Loucy (cell line): ENCODE data around the gene ERICH2.

ENCODE experiments used
- H2AFZ ChIP-seq: fragments of 200-600 bp; sonication (generic); 2 replicates; pipeline ENCODE4 v1.6.0; 2016; ENCODE audit warnings: antibody characterized with exemption, mild to moderate bottlenecking, low read length, moderate library complexity
- H3F3A ChIP-seq: fragments of 200-600 bp; 2 replicates; pipeline ENCODE4 v1.6.0; 2016; ENCODE audit warnings: antibody characterized with exemption, low read depth, mild to moderate bottlenecking
- H3K27me3 ChIP-seq: fragments of 200-600 bp; sonication (generic); 2 replicates; pipeline ENCODE4 v1.6.1; 2014; ENCODE audit warnings: low read length, mild to moderate bottlenecking; ENCODE audit not compliant: insufficient read depth, poor library complexity, severe bottlenecking
- H3K36me3 ChIP-seq: fragments of 200-600 bp; sonication (generic); 2 replicates; pipeline ENCODE4 v1.6.1; 2016; ENCODE audit warnings: low read length; ENCODE audit not compliant: insufficient read depth
- H3K4me1 ChIP-seq: fragments of 200-600 bp; sonication (generic); 2 replicates; pipeline ENCODE4 v1.5.1; 2014; ENCODE audit warnings: low read length, mild to moderate bottlenecking; ENCODE audit not compliant: insufficient read depth, poor library complexity, severe bottlenecking
- H3K4me2 ChIP-seq: fragments of 200-600 bp; sonication (generic); 2 replicates; pipeline ENCODE4 v1.6.0; 2014; ENCODE audit warnings: antibody characterized with exemption, low read length, low read depth, mild to moderate bottlenecking; ENCODE audit not compliant: poor library complexity, severe bottlenecking
- H3K4me3 ChIP-seq: fragments of 200-600 bp; sonication (generic); 2 replicates; pipeline ENCODE4 v1.5.1; 2014; ENCODE audit warnings: low read length, mild to moderate bottlenecking, mixed read lengths; ENCODE audit not compliant: poor library complexity, severe bottlenecking
- H3K79me2 ChIP-seq: fragments of 200-600 bp; sonication (generic); 2 replicates; pipeline ENCODE4 v1.6.1; 2014; ENCODE audit warnings: low read length; ENCODE audit not compliant: insufficient read depth
- H3K9ac ChIP-seq: fragments of 200-600 bp; sonication (generic); 2 replicates; pipeline ENCODE4 v1.6.0; 2014; ENCODE audit warnings: mild to moderate bottlenecking, low read depth, low read length, moderate library complexity; ENCODE audit not compliant: poor library complexity, severe bottlenecking
- H3K9me2 ChIP-seq: fragments of 200-600 bp; sonication (generic); replicated peaks from 2 replicates; pipeline ENCODE4 v1.6.1; 2016; ENCODE audit warnings: low read depth, low read length, mixed read lengths
- H3K9me3 ChIP-seq: fragments of 200-600 bp; sonication (generic); 2 replicates; pipeline ENCODE4 v1.6.1; 2014; ENCODE audit warnings: mild to moderate bottlenecking, antibody characterized with exemption, low read length, low read depth; ENCODE audit not compliant: insufficient read depth
- H4K20me1 ChIP-seq: fragments of 200-600 bp; sonication (generic); 2 replicates; pipeline ENCODE4 v1.6.0; 2014; ENCODE audit warnings: antibody characterized with exemption, low read length, mild to moderate bottlenecking; ENCODE audit not compliant: insufficient read depth, poor library complexity, severe bottlenecking
- EZH2phosphoT487 ChIP-seq: fragments of 200-600 bp; IDR thresholded peaks from 2 replicates; pipeline ENCODE4 v1.6.1; 2018; ENCODE audit warnings: antibody characterized with exemption, mild to moderate bottlenecking, moderate library complexity, borderline replicate concordance
- TF ChIP-seq, protein P1 (sequence below): fragments of 200-600 bp; sonication (generic); conservative IDR thresholded peaks from 2 replicates; pipeline ENCODE4 v1.5.1; 2014; ENCODE audit warnings: mild to moderate bottlenecking, antibody characterized with exemption, low read length

Gene ERICH2

DNA sequence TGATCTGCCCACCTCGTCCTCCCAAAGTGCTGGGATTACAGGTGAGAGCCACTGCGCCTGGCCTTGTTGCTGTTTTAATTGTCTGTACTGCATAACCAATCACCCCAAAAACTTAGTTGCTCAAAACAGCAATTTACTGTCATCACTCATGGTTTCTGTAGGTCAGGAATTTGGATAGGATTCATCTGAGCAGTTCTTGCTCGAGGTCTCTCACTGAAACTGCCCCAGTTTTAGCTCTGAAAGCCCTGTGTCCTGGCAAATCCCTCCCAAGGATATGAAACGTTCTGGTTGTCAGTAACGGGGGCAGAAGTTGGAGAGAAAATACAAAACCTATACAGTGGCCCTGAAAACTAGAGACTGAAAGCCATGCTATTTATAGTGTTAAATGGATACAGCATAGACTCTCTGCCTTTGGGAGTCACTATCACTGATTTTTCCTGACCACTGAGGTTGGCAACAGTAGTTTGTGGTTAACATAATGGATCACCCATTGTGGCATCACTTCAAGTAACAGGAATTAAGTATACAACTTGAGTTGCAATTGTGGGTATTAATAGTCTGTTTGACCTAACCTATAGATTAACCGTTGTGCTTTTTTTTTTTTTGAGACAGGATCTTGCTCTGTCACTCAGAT, 27.2 kb upstream of the ERICH2 start:
- Histone ChIP-seq H3K36me3 (no peaks in the 10 kb centered on the region), H3K9me2 (no peaks in the 10 kb centered on the region), H2AFZ (no peak overlapping the region), H3K4me3 (no peak overlapping the region), H3K79me2 (no peaks in the 10 kb centered on the region), H4K20me1 (no peaks in the 10 kb centered on the region), H3K27me3 (no peaks in the 10 kb centered on the region), H3K9ac (no peak overlapping the region), H3K9me3 (no peaks in the 10 kb centered on the region), H3F3A (no peaks in the 10 kb centered on the region), H3K4me1 (peaks cover 22% of the 10 kb centered on the region), H3K4me2 (no peak overlapping the region)
- TF ChIP-seq EZH2phosphoT487, result no peak
- TF ChIP-seq, protein P1, sequence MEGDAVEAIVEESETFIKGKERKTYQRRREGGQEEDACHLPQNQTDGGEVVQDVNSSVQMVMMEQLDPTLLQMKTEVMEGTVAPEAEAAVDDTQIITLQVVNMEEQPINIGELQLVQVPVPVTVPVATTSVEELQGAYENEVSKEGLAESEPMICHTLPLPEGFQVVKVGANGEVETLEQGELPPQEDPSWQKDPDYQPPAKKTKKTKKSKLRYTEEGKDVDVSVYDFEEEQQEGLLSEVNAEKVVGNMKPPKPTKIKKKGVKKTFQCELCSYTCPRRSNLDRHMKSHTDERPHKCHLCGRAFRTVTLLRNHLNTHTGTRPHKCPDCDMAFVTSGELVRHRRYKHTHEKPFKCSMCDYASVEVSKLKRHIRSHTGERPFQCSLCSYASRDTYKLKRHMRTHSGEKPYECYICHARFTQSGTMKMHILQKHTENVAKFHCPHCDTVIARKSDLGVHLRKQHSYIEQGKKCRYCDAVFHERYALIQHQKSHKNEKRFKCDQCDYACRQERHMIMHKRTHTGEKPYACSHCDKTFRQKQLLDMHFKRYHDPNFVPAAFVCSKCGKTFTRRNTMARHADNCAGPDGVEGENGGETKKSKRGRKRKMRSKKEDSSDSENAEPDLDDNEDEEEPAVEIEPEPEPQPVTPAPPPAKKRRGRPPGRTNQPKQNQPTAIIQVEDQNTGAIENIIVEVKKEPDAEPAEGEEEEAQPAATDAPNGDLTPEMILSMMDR, result no peak

DNA sequence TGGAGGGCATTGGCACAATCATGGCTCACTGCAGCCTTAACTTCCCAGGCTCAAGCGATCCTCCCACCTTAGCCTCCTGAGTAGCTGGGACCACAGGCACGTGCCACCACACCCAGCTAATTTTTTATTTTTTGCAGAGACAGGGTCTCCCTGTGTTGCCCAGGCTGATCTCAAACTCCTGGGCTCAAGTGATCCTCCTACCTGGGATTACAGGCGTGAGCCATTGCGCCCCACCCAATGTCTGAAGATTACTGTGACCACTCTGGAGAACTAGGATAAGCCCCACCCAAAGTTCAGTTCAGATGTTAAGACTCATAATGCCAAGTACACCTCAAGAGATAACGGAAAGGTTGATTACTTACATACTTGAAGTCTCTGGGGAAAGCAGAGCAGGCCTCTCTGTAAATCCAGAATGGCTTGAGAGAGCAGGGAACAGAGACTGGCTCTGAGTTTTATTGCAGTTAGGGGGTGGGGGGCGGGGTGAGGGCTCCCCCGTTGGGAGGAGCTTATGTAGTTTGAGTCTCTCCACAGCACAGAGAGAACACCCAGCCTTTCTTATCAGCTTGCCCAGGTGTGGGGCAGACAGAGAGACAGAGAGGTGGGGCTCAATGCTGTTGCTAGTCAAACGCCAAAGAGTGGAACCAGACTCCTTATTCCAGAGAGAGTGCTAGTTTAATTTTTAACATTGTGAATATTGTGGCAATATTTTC, 26.5 kb upstream of the ERICH2 start:
- H3K9me3 ChIP-seq, result no peaks in the 10 kb centered on the region
- H2AFZ ChIP-seq, result no peak overlapping the region
- no peaks in the 10 kb centered on the region for H3K9me2 ChIP-seq
- no peak overlapping the region for H3K9ac ChIP-seq
- no peaks in the 10 kb centered on the region for H3K36me3 ChIP-seq
- no peaks in the 10 kb centered on the region for H3F3A ChIP-seq
- peak overlapping the region; percentile 74 for H3K4me2 ChIP-seq
- no peaks in the 10 kb centered on the region for H3K79me2 ChIP-seq
- TF ChIP-seq, protein P1, result no peak
- no peak for TF ChIP-seq EZH2phosphoT487
- H3K27me3 ChIP-seq, result no peaks in the 10 kb centered on the region
- peaks cover 22% of the 10 kb centered on the region for H3K4me1 ChIP-seq
- H4K20me1 ChIP-seq, result no peaks in the 10 kb centered on the region
- H3K4me3 ChIP-seq, result no peak overlapping the region

DNA sequence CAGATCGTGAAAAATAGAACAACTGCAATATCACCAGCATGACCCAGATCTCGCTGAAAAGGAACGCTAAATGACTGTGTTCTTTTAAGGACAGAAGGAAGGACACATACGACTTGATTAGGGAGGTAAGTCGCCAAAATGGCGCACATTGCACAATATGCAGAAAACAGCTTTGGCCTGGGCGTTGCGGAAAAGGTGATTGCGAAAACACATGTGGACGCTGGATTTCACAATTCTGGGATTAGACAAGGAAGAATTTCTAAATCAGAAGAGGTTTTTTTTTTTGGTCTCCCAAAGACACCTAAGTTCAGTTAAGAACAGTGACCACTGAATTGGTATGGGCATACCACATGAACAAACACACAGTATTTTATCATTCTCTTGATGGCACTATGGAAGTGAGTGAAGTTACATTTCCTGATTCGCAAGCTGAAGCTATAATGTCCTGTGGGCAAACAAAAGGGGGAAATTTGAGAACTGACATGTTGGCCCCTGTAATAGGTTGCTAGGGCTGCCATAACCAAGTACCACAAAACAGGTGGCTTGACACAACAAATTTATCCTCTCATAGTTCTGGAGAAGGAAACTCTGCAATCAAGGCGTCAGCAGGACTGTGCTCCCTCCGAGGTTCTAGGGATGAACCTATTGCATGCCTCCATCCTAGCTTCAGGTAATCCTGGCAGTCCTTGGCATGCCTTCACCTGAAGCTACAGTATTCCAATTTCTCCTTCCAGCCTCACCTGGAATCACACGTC, 25.8 kb upstream of the ERICH2 start:
- no peaks in the 10 kb centered on the region for H3K9me3 ChIP-seq
- H2AFZ ChIP-seq, result no peak overlapping the region
- H4K20me1 ChIP-seq, result no peaks in the 10 kb centered on the region
- no peak overlapping the region for H3K9ac ChIP-seq
- no peaks in the 10 kb centered on the region for H3K36me3 ChIP-seq
- no peak overlapping the region for H3K4me3 ChIP-seq
- no peaks in the 10 kb centered on the region for H3F3A ChIP-seq
- H3K4me1 ChIP-seq, result peaks cover 22% of the 10 kb centered on the region
- TF ChIP-seq EZH2phosphoT487, result no peak
- TF ChIP-seq, protein P1, result no peak
- peak overlapping the region; percentile 74 for H3K4me2 ChIP-seq
- no peaks in the 10 kb centered on the region for H3K9me2 ChIP-seq
- H3K79me2 ChIP-seq, result no peaks in the 10 kb centered on the region
- H3K27me3 ChIP-seq, result no peaks in the 10 kb centered on the region
